GDM1 (cell line): ENCODE data around the gene TACO1.

Experiments used
- DNase-seq: peaks from one replicate; lab custom pipeline; 2025; lab: John Stamatoyannopoulos, UW

The TACO1 gene

GRCh38 chr17:63601439-63602371 is 1.0 kb downstream of the TACO1 start:
- DNase-seq: no peak

- no peak for DNase-seq
These were observed 9.3 kb downstream of the TACO1 start for GRCh38 chr17:63609816-63610573.

DNA sequence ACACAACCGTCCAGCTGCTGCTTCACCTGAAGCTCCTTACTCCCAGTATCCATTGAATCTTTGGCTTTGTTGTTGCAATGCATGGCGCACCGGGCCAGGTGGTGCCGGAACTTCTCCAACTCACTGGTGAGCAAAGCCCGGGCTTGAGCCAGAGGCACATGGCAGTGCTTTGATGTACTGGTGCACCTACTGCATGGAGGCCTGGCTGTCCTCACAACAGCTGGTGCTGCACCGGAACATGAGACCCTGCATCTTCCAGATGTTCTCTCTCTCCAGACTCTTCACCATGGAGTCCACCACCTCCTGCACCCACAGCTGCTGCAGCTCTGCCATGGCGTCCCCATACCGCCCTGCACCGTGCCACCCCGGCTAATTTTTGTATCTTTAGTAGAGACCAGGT is 10.2 kb downstream of the TACO1 start:
- no peak for DNase-seq

DNA sequence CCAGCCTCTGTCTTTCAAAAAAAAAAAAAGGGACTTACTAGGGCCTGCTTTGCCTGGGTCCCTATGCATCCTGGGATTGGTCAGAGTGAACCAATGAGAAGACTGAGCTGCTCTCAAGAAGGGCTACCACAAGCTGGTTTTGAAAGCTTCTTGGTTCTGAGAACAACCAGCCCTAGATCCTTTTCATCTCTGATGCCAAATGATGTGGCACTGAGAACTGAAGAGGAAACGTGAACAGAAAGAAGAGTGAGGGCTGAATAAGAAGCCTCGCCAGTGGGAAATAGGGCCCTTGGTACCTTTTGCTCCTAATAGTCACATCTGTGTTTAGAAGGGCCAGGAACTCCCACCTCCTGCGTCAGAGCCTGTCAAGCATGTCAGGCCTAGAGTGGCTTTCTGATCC is 10.7 kb downstream of the TACO1 start:
- DNase-seq: no peak

- no peak for DNase-seq
These were observed 13.0 kb downstream of the TACO1 start for GRCh38 chr17:63613663-63614062.

DNA sequence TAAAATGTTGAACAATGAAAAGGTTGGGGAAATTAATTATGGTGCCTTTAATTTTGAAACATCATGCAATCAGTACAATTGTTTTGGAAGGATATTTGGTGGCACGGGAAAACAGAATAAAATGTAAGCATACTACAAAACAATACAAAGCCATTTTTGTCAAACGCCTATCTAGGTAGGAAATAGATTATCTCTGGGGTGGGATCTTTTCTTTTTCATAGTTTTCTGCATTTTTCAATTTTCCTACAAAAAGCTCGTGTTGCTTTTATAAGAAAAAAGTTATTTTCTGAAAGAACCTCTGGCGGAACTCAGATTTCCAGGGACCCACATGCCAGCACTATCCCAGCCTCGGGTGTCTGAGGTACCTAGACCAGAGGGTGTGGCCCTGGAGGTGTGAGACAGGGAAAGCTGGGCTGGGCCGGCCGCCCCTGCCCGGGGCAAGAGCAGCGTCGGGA is 20.6 kb downstream of the TACO1 start:
- no peak for DNase-seq

DNA sequence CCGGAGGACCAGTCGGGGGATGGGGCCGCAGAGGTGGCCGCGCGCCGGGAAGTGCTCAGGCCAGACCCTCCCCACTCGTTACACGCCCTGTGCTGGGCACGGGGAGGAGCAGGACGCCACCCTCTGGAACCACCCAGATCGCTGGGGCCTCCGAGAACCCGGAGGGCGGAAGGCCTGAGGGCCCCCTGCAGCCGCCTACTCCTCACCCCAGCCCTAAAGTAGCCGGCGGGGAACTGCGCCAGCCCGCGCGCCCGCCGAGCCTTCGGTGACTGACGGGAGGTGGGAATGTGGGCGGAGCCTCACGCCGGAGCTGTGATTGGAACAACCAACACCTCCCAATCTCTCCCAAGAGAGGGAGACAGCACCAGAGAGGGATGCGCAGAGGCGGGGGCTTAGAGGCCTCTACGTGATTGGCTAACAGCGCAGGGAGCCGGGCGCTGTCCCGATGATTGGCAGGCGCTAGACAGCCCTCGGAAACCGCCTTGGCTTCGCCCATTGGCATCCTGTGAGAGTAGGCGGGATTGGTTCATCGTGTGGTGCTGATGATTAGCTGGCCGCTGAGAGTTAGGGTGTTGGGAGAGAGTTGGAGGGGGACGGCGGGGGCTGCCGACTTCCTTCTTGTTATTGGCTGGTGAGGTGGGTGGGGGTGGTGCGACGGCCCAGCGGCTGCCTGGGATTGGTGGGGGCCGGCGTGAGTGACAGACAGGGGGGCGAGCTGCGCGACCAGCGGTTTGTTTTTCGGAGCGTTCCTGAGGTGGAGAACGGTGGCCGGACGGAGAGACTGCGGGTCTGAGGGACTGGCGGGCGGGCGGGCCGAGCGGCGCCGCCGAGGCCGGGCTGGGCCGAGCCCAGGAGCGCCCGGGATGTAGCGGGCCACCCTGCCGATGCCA is 21.2 kb downstream of the TACO1 start, which contains the start of gene MAP3K3:
MAP3K3 (plus strand) TSS at position 734 of the 890 bp plus-strand sequence. CDS start 343 bp downstream, outside the sequence.
- peak; percentile 100 for DNase-seq

GRCh38 chr17:63622574-63623390 is 22.1 kb downstream of the TACO1 start:
- peak; percentile 56 for DNase-seq

GRCh38 chr17:63623786-63624530 is 23.3 kb downstream of the TACO1 start:
- no peak for DNase-seq

GRCh38 chr17:63624531-63624880 is 23.8 kb downstream of the TACO1 start:
- DNase-seq: no peak

GRCh38 chr17:63626551-63627180 is 26.0 kb downstream of the TACO1 start:
- no peak for DNase-seq

- no peak for DNase-seq
These were observed 28.9 kb downstream of the TACO1 start for GRCh38 chr17:63629627-63630026.

GRCh38 chr17:63631062-63631461 is 30.4 kb downstream of the TACO1 start:
- no peak for DNase-seq

DNA sequence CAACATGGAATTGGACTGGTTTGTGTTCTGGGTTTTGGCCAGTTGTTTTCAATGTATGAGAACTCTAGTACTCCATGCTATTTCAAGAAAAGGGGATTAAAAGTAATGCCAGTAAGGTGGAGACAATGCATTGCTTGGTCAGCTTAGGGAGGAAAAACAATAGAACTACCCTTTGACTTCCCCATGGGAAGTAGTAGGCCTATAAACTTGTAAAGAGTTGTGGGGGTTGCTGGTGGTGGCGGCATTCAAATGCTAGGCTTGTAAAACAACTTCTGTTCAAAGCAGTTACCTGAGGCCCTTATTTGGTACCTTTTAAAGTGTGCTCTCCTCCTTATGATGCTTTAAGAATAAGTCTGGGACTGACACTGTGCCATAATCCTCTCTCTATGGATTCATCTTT is 30.9 kb downstream of the TACO1 start:
- no peak for DNase-seq

- no peak for DNase-seq
These were observed 33.0 kb downstream of the TACO1 start for GRCh38 chr17:63633742-63634141.

DNA sequence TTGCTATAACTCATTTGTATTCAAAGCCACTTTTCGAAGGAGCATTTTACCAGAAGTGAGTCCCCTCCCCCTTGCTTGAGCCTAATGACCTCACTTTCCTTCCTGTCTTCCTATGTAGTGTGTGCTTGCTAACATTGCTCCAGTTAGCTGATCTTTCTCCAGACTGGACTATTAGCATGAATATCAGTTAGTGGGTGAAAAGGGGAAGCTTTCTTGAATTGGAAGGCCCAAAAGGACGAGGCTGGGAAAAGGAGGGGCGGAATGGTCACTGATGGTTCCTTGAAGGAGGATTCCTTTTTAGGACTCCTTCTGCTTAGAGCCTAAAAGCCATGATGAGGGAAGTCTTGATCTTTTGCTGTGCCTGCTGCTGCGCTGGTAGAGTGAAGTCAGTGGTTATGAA is 33.5 kb downstream of the TACO1 start:
- DNase-seq: peak; percentile 46

GRCh38 chr17:63634816-63635215 is 34.1 kb downstream of the TACO1 start:
- no peak for DNase-seq

- DNase-seq: no peak
These were observed 34.6 kb downstream of the TACO1 start for GRCh38 chr17:63635290-63635689.

- DNase-seq: no peak
These were observed 35.1 kb downstream of the TACO1 start for GRCh38 chr17:63635787-63636186.

GRCh38 chr17:63639125-63639524 is 38.4 kb downstream of the TACO1 start:
- no peak for DNase-seq
